ENCODE results near the gene MBD3L4. TPM values are rescaled to one million over a fixed set of nuclear protein-coding genes. Genes with fewer than 3 reads are reported as not detected.

Gene MBD3L4
- total RNA-seq, 1 donor from 2014 or later = not detected

GRCh38 chr19:7000816-7001215, 39.2 kb downstream of the MBD3L4 start:
- Mint-ChIP-seq H3K27ac (ENCODE audit: unreplicated experiment) (no peak overlapping the region), H3K36me3 (ENCODE audit: unreplicated experiment) (no peaks in the 10 kb centered on the region), H3K9me3 (ENCODE audit: unreplicated experiment) (peaks cover 26% of the 10 kb centered on the region), H3K27me3 (ENCODE audit: unreplicated experiment) (no peaks in the 10 kb centered on the region), H3K4me1 (ENCODE audit: unreplicated experiment) (no peaks in the 10 kb centered on the region), H3K4me3 (ENCODE audit: unreplicated experiment) (no peak overlapping the region)
- no peak for DNase-seq (ENCODE audit: extremely low spot score, unreplicated experiment)
- TF ChIP-seq, protein P1, sequence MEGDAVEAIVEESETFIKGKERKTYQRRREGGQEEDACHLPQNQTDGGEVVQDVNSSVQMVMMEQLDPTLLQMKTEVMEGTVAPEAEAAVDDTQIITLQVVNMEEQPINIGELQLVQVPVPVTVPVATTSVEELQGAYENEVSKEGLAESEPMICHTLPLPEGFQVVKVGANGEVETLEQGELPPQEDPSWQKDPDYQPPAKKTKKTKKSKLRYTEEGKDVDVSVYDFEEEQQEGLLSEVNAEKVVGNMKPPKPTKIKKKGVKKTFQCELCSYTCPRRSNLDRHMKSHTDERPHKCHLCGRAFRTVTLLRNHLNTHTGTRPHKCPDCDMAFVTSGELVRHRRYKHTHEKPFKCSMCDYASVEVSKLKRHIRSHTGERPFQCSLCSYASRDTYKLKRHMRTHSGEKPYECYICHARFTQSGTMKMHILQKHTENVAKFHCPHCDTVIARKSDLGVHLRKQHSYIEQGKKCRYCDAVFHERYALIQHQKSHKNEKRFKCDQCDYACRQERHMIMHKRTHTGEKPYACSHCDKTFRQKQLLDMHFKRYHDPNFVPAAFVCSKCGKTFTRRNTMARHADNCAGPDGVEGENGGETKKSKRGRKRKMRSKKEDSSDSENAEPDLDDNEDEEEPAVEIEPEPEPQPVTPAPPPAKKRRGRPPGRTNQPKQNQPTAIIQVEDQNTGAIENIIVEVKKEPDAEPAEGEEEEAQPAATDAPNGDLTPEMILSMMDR (IDR thresholded peaks at IDR 0.05) = no peak

DNA sequence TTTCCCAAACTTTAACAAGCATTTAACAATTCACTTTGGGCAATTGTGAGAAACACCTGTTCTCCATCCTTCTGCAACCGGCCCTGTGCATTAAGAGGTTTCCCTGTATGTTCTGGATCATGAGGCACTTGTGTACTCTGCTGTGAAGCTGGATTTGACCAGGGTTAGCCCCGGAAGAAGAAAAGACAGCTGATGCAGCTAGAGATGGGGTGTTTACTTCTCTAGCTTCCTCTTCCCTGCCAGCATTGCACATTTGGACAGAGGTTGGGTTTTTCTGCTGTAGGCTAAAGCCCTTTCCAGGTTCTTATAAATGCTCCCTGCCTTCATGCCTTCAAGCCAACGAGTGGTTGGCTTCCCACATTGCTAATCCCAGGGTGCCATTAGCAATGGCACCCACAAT, 39.6 kb downstream of the MBD3L4 start:
- Mint-ChIP-seq H3K36me3 (ENCODE audit: unreplicated experiment) (no peaks in the 10 kb centered on the region), H3K4me3 (ENCODE audit: unreplicated experiment) (no peak overlapping the region), H3K27ac (ENCODE audit: unreplicated experiment) (no peak overlapping the region), H3K4me1 (ENCODE audit: unreplicated experiment) (no peaks in the 10 kb centered on the region), H3K9me3 (ENCODE audit: unreplicated experiment) (peaks cover 31% of the 10 kb centered on the region), H3K27me3 (ENCODE audit: unreplicated experiment) (no peaks in the 10 kb centered on the region)
- DNase-seq (ENCODE audit: extremely low spot score, unreplicated experiment) = no peak
- TF ChIP-seq, protein P1 (IDR thresholded peaks at IDR 0.05) = no peak

- TF ChIP-seq, protein P1 (IDR thresholded peaks at IDR 0.05) = no peak
- Mint-ChIP-seq H3K27me3 (ENCODE audit: unreplicated experiment) (no peaks in the 10 kb centered on the region), H3K36me3 (ENCODE audit: unreplicated experiment) (no peaks in the 10 kb centered on the region), H3K27ac (ENCODE audit: unreplicated experiment) (no peak overlapping the region), H3K9me3 (ENCODE audit: unreplicated experiment) (peaks cover 35% of the 10 kb centered on the region), H3K4me1 (ENCODE audit: unreplicated experiment) (no peaks in the 10 kb centered on the region), H3K4me3 (ENCODE audit: unreplicated experiment) (no peak overlapping the region)
- no peak for DNase-seq (ENCODE audit: extremely low spot score, unreplicated experiment)
These were observed 40.0 kb downstream of the MBD3L4 start for GRCh38 chr19:6999933-7000332.

DNA sequence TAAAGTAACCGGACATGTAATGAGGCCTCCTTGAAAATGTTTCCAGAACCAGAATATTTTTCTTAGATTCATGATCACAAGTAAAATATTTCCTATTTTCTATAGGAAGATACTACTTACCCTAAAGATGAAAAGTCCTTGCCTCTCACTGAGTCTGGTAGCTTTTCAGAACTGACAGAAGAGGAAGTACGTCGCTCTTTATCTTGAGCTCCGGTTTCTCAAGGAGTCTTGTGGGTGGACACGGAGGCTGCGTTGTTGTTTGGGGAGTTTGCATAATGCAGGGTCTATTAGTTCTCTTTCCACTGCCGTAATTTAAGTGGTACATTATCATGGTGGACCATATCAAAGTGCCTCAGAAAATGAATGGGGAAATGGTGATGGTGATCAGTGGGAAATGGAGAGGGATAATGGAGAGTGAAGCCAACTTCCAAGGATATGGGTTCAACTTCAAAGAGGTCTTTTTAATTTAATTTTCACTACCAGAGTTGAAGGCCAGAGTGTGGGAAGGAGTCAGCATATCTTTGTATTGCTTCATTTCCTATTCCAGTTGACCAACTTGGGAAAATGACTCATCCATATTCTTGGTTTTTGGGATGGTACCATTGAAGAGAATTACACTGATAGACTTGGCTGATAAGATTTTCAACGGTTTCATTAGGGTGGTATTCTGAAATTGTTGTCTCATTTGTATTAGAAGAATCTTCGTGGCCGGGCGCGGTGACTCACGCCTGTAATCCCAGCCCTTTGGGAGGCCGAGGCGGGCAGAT, 42.1 kb downstream of the MBD3L4 start:
- no peaks in the 10 kb centered on the region for H3K27me3 Mint-ChIP-seq (ENCODE audit: unreplicated experiment)
- no peak for DNase-seq (ENCODE audit: extremely low spot score, unreplicated experiment)
- H3K9me3 Mint-ChIP-seq (ENCODE audit: unreplicated experiment) = peaks cover 39% of the 10 kb centered on the region
- H3K4me3 Mint-ChIP-seq (ENCODE audit: unreplicated experiment) = no peak overlapping the region
- TF ChIP-seq, protein P1 (IDR thresholded peaks at IDR 0.05) = no peak
- H3K36me3 Mint-ChIP-seq (ENCODE audit: unreplicated experiment) = no peaks in the 10 kb centered on the region
- H3K27ac Mint-ChIP-seq (ENCODE audit: unreplicated experiment) = no peak overlapping the region
- no peaks in the 10 kb centered on the region for H3K4me1 Mint-ChIP-seq (ENCODE audit: unreplicated experiment)

DNA sequence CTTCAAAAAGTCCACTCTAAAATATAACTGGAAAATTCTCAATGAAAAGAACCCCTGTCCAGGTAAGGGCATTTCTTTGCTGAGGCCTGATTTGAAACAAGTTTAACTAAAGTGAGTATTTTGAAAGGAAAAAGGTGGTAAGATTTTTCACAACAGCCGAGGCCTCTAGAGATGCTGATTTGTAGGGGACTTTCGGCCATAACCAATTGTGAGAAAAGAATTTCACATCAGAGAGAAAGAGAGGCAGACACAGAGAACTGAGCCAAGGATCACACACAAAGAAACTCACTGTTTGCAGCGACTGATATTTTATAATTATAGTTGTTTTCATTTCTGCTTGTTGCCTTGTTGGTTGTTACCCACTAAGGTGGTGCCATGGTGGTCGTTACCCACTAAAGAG, 43.2 kb downstream of the MBD3L4 start:
- TF ChIP-seq, protein P1 (IDR thresholded peaks at IDR 0.05) = no peak

More for the DNA sequence above, 43.2 kb downstream of the MBD3L4 start:
- DNase-seq (ENCODE audit: extremely low spot score, unreplicated experiment) = no peak
- H3K27ac Mint-ChIP-seq (ENCODE audit: unreplicated experiment) = no peak overlapping the region
- H3K4me1 Mint-ChIP-seq (ENCODE audit: unreplicated experiment) = no peaks in the 10 kb centered on the region
- no peaks in the 10 kb centered on the region for H3K36me3 Mint-ChIP-seq (ENCODE audit: unreplicated experiment)
- no peak overlapping the region for H3K4me3 Mint-ChIP-seq (ENCODE audit: unreplicated experiment)
- no peaks in the 10 kb centered on the region for H3K27me3 Mint-ChIP-seq (ENCODE audit: unreplicated experiment)
- peaks cover 39% of the 10 kb centered on the region for H3K9me3 Mint-ChIP-seq (ENCODE audit: unreplicated experiment)
